SHP77 treated with DMSO at 0.1 percent for 48 hours (cell line): Measurements from ENCODE around the gene FLYWCH1.
"Not testable (repeated sequence)": the region's sequence is repeated elsewhere in the genome, so short reads cannot be mapped to it uniquely, and the experiment has no call there.

Experiments
- DNase-seq: peaks from one replicate; lab custom pipeline; 2025; lab: John Stamatoyannopoulos, UW

Gene FLYWCH1

DNA sequence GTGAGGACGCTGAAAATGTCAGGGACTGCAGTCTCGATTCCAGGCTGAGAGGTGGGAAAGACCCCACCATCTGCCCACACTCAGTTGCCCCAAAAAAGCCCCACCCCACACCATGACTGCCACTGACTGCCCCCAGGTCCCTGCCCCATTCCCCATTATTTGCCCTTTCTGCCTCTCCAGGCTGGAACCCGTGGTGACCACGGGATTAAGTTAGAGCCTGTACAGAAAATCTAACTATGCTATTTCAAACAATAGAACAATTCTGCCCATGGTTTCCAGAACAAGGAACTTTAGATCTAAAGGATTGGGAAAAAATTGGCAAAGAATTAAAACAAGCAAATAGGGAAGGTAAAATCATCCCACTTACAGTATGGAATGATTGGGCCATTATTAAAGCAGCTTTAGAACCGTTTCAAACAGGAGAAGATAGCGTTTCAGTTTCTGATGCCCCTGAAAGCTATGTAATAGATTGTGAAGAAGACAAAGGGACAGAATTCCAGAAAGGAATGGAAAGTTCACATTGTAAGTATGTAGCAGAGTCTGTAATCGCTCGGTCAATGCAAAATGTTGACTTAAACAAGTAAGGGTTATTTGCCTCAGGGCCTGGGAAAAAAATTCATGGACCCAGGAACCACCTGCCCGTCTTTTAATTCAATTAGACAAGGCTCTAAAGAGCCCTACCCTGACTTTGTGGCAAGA, 14.4 kb downstream of the FLYWCH1 start:
- DNase-seq: no peak

DNA sequence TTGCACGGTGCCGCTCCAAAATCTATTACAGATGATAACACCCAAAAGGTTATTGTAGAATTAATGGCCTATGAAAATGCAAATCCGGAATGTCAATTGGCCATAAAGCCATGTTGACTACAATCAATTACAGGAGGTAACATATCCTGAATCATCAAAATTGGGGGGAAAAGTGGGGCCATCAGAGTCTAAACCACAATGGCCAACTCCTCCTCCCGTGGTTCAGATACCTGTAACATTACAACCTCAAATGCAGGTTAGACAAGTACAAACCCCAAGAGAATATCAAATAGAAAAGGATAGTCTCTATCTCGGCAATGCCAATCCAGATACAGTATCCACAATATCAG, 14.9 kb downstream of the FLYWCH1 start:
- no peak for DNase-seq

DNA sequence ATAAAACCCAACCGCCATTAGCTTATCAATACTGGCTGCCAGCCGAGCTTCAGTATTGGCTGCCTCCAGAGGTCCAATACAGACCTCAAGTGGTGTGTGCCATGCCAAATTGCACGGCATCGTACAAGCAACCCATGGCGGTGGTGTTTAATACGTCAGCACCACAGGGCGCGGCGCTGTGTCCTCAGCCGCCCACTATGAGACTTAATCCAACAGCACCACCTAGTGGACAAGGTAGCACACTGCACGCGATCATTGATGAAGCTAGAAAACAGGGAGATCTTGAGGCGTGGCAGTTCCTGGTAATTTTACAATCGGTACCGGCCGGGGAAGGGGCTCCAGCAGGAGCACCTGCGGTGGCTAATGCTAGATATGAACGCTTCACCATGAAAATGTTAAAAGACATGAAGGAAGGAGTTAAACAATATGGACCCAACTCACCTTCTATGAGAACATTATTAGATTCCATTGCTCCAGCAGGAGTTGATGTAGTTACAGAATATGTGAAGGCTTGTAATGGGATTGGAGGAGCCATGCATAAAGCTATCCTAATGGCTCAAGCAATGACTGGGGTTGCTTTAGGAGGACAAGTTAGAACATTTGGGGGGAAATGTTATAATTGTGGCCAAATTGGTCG, 15.4 kb downstream of the FLYWCH1 start:
- DNase-seq: peak; percentile 61

DNA sequence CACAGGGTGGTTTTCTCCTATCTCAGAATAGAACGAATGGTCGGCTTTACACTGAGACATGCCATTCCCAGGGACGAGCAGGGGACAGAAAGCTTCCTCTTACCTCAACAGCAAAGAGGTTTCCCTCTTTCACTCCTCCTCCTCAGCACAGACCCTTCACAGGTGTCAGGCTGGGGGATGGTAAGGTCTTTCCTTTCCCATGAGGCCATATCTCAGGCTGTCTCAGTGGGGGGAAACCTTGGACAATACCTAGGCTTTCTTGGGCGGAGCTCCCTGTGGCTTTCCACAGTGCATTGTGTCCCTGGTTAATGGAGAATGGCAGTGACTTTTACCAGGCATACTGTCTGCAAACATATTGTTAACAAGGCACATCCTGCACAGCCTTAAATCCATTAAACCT, 16.4 kb downstream of the FLYWCH1 start:
- DNase-seq: not testable (repeated sequence)

DNA sequence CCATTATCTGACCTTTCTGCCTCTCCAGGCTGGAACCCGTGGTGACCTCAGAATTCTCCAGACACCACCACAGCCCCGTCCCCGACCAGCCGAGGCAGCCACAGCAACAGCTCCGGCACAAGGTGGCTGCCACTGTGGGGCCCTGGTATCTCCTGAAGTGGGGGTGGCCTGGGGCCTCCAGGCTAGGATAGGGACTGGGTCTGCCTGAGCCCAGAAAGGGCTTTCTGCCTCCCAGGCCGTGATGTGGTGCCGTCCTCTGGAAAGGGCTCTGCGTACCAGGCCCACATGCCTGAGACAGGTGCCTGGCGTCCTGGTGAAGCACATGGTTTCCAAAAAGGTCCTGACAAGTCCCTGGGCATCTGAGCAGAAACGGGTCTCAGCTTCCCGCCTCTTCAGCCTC, 17.1 kb downstream of the FLYWCH1 start:
- no peak for DNase-seq

DNA sequence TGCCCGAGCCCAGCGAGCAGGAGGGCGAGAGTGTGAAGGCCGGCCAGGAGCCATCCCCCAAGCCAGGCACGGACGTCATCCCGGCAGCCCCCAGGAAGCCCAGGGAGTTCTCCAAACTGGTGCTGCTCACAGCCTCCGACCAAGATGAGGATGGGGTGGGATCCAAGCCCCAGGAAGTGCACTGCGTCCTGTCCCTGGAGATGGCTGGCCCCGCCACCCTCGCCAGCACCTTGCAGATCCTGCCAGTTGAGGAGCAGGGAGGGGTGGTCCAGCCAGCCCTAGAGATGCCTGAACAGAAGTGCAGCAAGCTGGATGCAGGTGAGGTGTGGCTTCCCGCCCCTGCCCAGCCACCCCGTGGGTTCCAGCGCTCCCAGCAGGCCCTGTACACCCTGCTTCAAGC, 18.0 kb downstream of the FLYWCH1 start:
- no peak for DNase-seq

DNA sequence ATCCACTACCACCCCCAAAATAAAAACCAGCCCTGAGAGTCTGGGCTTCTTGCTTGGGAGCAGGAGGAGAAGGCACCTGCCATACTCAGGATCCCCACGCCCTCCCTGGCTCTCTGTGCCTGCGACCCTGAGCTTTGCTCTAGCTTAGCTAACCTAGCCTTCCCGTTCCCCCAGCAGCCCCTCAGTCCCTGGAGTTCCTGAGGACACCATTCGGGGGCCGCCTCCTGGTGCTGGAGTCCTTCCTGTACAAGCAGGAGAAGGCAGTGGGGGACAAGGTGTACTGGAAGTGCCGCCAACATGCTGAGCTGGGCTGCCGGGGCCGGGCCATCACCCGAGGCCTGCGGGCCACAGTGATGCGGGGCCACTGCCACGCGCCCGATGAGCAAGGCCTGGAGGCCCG, 18.5 kb downstream of the FLYWCH1 start:
- no peak for DNase-seq

DNA sequence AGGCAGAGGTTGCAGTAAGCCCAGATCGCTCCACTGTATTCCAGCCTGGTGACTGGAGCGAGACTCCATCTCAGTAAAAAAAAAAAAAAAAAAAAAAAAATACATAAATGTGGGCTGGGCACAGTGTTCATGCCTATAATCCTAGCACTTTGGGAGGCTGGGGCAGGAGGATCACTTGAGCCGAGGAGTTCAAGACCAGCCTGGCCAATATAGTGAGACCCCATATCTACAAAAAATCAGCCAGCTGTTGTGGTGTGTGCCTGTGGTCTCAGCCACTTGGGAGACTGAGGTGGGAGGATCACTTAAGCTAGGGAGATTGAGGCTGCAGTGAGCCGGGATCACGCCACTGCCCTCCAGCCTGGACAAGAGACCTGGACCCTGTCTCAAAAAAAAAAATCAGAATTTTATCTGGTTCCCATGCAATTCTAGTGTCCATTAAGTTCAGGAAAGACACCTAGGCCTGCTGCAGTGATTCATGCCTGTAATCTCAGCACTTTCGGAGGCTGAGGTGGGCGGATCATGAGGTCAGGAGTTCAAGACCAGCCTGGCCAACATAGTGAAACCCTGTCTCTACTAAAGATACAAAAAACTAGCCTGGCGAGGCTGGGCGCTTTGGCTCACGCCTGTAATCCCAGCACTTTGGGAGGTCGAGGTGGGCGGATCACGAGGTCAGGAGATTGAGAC, 19.6 kb downstream of the FLYWCH1 start:
- not testable (repeated sequence) for DNase-seq

DNA sequence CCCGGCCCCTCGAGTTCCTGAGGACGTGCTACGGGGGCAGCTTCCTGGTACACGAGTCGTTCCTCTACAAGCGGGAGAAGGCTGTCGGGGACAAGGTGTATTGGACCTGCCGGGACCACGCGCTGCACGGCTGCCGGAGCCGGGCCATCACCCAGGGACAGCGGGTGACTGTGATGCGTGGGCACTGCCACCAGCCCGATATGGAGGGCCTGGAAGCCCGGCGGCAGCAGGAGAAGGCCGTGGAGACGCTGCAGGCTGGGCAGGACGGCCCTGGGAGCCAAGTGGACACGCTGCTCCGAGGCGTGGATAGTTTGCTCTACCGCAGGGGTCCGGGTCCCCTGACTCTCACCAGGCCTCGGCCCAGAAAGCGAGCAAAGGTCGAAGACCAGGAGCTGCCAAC, 21.4 kb downstream of the FLYWCH1 start:
- DNase-seq: no peak

DNA sequence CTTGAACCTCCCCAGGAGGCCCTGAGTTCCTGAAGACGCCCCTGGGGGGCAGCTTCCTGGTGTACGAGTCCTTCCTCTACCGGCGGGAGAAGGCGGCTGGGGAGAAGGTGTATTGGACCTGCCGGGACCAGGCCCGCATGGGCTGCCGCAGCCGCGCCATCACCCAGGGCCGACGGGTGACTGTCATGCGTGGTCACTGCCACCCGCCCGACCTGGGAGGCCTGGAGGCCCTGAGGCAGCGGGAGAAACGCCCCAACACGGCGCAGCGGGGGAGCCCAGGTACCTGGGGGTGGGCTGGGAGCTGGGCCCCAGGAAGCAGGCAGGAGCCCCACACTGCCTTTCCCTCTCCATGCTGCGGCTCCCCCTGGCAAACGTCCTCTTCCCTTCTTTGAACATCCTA, 22.0 kb downstream of the FLYWCH1 start:
- no peak for DNase-seq

DNA sequence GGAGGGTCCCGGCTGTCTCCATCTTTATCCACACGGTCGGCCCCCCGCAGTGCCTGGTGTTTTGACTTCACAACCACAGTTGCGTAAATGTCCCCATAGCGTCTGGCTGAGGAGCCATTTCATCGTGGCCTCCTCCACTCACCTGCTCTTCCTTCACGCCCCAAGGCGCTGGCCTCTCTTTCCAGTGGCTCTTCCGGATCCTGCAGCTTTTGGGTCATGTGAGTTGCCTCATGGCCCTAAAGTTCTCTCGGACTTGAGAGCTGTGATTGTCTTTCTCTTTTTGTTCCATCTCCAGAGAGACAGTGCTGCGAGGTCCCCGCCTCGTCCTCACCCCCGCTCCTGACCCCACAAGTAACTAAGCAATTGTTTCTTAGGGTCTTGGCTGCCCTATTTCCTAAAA, 22.7 kb downstream of the FLYWCH1 start:
- no peak for DNase-seq

DNA sequence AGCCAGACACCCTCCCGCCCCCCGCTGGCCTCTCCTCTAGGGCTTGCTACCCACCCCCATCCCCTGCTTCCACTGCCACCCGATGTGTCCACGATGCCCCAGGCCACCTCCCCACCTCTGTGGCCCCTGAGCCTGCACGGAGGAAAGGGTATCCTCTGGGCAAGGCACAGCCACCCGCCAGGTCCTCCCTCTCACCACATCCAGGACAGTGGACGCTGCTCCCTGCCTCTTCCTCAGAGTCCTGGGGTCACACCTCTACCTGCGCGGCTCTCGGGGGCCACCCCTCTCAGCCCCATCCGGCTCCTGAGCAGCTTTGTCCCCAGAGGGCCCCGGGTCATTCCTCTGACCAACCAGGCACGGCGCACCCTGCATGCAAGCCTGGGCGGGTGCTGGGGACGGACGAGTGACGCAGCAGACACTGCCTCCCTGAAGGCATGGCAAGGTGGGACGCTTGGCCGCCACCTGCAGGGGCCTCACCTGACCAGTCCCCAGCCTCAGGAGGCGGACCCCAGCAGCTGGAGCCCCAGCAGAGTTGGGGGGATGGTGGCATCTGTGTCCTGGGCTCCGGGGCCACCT, 24.8 kb downstream of the FLYWCH1 start:
- DNase-seq: no peak

DNA sequence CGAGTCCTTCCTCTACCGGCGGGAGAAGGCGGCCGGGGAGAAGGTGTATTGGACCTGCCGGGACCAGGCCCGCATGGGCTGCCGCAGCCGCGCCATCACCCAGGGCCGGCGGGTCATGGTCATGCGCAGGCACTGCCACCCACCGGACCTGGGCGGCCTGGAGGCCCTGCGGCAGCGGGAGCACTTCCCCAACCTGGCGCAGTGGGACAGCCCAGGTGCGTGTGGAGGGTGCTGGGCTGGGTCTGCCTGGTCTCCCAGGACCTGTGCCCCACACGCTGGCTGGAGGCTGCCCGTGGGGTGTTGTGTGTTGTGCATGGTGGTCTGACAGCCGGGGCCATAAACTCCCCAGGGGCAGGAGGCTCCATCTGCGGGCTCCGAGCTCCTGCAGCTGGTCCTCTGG, 25.4 kb downstream of the FLYWCH1 start:
- no peak for DNase-seq

DNA sequence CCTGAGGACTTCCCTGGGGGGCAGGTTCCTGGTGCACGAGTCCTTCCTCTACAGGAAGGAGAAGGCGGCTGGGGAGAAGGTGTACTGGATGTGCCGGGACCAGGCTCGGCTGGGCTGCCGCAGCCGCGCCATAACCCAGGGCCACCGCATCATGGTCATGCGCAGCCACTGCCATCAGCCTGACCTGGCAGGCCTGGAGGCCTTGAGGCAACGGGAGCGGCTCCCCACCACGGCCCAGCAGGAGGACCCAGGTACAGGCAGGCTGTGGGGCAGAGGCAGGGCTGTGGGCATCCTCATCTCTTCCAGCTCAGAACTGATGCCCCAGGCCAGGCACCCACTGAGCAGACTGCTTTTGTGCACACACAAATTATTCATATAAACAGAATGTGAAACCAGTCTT, 26.5 kb downstream of the FLYWCH1 start:
- no peak for DNase-seq

DNA sequence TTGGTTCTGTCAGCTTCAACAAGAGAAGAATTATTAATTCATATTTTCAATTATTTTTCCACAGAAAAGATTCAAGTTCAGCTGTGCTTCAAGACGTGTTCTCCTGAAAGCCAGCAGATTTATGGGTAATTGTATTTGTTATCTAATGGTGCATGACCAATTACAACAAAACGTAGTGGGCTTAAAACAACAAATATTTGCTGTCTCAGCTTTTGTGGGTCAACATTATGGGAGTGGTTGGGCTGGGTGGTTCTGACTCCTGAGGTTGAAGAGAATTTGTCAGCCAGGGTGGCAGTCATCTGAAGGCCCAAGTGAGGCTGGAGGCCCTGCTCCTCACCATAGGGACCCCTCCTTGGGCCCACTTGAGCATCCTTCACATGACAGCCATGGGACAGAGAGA, 28.2 kb downstream of the FLYWCH1 start:
- DNase-seq: no peak

DNA sequence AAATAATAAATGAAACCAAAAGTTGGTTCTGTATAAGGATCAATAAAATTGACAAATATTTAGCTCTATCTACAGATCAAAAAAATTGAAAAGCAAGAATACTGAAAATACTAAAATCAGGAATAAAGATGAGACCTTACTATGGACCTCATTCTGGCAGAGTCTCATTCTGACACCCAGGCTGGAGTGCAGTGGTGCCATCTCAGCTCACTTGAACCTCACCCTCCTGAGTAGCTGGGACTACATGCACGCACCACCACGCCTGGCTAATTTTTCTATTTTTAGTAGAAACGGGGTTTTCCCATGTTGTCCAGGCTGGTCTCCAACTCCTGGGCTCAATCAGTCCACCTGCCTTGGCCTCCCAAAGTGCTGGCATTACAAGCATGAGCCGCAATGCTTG, 30.3 kb downstream of the FLYWCH1 start:
- DNase-seq: no peak

DNA sequence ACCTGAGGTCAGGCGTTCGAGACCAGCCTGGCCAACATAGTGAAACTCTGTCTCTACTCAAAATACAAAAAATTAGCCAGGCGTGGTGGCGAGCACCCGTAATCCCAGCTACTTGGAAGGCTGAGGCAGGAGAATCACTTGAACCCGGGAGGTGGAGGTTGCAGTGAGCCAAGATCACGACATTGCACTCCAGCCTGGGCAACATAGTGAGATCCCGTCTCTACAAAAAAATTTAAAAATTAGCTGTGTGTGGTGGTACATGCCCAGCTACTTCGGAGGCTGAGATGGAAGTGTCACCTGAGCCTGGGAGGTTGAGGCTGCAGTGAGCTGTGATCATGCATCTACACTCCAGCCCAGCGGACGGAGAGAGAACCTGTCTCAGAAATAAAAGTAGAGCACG, 32.0 kb downstream of the FLYWCH1 start:
- not testable (repeated sequence) for DNase-seq

DNA sequence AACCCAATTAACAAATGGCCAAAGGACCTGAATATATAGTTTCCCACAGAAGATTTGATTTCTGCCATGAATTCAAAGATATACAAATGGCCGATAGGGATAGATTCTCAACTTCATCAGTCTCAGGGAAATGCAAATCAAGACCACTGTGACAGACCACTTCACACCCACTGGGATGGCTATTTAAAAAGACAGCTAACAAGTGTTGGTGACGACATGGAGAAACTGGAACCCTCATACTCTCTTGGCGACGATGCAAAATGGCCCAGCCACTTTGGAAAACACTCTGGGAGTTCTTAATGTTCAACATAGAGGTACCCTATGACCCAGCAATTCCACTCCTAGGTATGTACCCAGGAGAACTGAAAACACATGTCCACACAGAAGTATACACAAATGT, 34.9 kb downstream of the FLYWCH1 start:
- no peak for DNase-seq

DNA sequence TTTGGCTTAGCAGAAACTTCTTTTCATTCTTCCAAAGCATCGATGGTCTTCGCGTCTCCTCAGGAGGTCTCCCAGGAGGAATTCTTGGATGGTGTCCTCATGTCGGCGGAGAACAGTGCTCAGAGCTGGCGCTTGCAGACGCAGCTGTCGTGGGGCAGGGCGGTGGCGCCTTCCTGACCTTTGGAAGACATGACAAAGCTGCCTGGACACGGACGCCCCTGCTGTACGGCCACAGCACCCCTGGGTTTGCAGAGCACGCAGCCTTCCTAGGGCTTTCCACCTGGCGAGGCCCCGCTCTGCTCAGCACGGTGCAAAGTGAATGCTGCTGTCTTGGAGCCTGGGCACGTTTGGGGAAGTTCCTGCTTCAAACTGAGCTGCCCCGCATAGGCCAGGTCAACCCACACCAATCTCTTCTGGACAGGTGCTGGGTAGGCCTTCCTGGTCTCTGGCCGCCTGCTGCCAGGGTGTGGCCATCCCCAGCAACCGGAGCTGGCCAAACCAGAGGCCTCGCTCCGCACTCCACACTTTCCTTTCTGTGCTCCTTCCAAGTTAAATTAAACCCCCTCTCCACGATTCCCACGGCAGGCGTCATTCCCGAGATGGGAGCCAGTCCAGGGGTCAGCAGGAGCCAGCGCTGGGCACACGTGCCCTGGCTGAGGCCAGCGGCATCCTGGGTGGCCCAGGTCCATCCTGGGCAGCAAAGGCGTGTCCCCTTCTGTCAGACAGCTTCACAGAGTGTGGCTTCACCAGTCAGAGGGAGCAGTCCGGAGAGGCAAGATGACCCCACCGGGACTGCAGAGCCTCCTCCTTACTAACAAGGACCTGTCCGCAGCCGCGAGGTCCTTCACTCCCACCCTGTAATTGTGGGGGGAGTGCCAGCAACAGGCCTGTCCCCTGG, 37.3 kb downstream of the FLYWCH1 start:
- DNase-seq: no peak

DNA sequence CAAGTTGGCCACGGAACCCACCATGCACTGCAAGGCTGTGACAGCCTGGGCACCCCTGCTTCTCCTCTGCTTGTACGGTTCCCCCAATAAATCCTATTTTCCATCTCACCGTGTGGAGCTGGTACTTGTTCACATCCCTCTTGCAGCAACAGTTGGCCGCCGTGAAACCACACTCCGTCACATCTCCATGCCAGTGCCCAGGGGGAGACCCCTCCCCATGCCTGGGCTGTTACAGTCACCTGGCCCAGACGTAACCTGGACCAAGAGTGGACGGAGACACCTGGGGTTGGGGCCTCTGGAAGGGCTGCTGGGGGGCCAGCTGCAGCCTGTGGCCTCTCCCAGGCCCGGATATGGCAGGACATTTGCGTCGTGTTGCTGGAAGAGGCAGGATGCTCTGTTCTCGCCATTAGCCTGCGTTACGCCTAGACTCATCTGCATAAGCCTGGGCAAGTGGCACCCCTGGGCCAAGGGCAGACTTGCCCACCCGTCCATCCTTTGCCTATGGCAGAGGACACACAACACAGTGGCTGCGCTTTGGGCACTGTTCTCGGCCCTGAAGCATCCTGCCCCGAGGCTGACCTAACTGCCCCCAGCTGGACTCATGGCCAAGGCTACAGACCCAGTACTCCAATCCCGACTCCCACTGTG, 38.1 kb downstream of the FLYWCH1 start:
- DNase-seq: no peak

DNA sequence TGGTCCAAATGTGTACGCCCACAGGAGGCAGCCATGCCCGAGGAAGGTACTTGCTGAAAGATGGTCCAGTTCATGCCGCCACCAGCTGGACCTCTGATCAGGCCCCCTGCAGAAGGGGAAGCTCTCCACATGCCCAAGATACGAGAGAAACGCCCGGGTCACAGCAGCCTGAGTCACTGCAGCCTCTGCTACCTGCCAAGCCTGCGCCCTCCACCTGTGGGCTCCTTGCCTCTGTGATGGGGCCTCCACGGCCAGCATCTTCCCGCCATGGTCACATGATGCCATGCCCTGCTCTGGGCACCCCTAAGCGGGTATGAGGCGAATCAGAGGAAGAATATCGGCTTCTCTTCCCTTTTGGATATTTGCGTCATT, 38.6 kb downstream of the FLYWCH1 start:
- DNase-seq: no peak

DNA sequence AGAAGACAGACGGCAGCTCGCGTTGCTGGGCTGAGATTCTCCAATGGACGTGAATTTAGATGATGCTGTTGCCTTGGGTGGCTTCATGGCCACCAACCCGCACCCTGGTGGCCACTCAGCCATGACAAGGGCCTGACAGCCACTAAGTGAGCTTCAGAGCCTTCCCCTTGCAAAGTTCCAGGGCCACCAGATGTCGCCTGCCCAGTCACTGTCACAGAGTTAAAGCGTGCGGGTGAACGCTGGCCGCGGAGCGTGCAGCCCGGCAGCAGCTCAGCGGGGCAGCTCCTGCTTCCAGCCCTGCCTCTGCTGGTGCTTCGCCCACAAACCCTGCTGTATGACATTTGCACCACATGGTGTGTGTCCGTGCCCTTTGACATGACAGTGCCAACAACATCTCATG, 39.0 kb downstream of the FLYWCH1 start:
- no peak for DNase-seq
